Amniotic stem cell (primary cell): ENCODE data around the gene LDB2.
"Not testable (repeated sequence)": the region's sequence is repeated elsewhere in the genome, so short reads cannot be mapped to it uniquely, and the experiment has no call there.

ENCODE experiments used
- DNase-seq: peaks from one replicate; lab custom pipeline; 2025; lab: John Stamatoyannopoulos, UW

LDB2 gene

DNA sequence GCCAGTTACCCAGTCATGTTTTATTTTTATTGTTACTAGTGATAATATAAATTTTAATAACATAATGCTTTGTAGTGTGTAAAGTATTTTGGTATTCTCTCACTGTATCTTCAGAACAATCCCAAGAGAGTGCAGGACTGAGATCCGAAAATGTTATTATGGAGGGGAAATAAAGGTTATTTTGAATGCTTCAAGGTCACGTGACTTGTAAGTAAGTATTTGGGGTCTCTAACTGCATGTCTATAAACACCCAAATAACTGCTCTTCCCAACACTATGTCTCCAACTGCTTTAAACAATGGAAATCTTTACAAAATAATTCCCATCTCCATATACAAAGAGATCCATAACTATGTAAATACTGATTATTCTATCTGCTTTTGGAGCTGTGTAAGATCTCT is 302.2 kb downstream of the LDB2 start:
- DNase-seq, result no peak

DNA sequence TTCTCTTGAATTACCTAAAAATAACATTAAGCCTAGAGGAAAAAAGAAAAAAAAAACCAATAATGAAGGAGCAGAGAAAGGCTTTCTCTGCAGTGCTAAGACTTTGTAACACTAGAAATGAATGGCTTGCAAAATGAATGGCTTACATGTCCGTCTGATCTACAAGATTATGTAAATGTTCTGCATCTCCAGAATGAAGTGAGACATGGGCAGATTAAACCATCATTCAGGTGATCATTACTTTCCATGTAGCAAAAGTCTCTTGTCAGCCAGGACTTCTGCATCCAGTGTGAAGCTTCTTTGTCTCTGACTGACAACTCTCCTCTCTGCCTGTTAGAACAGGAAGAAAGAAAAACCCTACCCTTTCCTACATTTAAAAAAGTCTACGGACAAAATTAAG is 304.3 kb downstream of the LDB2 start:
- DNase-seq, result no peak

DNA sequence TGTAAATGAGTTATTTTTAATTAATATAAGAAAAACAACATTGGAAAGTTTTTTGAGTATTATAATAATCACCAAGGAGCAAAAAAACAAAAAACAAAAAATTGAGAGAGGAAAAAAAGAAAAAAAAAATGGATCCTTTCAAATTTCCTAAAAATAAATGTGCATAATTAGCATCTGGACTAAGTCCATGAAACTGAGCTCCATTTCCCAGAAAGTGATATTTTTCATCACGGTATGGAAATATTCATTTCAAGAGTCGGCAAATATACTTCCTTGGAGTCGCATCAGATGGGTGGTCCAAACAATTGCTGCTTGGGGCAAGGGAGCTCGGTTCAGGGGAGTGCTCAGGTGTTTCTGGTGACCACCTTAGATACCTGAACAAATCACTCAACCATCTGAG is 305.1 kb downstream of the LDB2 start:
- DNase-seq, result no peak

DNA sequence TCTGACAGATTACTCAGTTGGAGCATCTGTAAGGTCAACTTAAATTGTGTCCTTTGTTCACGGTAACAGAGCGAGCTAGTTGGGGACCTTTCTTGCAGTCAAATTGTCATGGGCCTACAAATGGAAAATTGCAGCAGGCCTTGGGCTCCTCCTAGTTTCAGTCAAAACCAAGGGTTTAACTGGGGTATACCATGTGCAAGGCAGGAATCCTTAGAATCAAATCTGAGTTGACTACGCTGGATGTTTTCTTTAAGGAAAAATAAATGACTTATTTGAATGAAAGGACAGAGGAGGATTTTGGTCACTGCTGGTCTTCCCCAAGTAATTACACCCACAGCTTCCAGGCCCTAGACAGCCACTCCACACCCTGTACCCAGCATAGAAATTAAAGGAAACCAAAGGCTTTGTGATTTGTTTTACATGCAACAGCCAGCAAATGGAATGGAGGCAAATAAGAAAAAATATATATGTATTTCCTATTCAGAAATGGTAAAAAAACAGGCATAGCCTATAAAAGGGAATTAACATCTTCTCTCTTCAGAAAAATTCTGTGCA is 307.1 kb downstream of the LDB2 start:
- no peak for DNase-seq

DNA sequence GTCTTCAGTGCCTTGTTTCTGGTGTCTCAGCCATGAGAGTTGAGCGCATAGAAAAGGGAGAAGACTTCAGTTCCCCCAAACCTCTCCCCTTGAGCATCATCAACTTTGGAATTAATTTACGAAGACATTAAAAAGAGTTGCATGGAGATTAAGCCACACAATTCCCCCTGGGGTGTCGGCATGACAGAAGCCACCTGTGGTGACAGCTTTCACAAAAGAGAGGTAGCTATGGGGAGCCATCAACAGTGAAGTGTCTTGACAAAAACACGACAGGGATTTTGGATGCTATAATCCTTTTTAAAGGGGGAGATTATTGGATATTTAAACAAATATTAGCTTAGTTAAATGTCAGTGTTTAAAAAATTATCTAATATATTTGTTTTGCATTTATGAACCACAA is 307.6 kb downstream of the LDB2 start:
- no peak for DNase-seq

DNA sequence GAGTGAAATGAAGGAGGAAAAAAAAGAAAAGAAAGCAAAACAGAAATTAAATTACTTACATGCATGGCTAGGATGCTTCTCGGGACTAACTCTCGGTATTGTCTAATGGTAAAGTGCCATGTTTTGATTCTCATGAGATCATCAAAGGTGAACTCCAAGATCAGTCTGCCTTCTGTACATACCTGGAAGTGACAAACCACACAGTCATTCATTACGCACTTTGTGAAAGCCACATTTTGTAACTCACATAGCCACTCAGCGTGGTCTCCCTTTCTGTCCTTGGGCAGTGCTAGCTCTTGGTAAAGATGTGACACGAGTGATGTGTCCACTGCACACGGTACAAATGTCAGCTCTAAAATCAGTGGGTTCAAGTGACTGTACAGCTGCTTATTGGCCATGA is 309.8 kb downstream of the LDB2 start:
- no peak for DNase-seq

DNA sequence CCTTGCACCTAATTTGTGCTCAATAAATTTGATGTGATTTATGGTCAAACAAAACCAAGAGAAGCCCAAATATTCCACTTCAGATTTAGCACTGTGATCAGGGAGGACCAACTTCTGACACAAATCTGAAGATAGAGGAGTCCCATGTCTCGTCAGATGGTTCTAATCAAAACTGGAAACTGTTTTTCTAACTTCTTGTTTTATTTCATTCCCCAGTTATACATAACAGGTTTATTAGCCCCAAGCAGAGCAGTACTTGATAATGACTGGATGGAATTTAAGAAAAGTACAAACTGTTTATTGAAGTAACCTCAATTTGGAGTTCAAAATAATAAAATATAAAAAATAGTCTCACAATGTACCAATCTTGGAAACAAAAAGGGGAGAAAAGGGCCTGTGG is 310.3 kb downstream of the LDB2 start:
- DNase-seq, result no peak

DNA sequence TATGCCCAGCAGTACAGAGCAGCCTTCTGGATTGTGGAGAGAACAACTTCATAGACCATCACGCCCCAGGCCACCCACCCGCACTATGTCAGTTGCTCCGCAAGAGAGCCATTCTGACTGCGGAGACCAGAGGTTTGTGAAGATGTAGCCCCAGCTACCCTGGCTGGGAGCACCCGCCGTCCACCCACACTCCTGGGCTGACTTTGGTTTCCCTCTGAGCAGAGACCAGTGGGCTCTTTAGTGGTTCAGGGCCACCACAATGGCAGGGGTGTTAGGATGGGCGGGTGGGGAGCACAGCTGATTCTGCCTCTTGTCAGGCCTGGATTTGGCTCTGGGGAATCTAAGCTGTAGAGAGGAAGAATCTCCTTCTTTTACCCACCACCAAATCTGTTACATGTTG is 313.4 kb downstream of the LDB2 start:
- no peak for DNase-seq

DNA sequence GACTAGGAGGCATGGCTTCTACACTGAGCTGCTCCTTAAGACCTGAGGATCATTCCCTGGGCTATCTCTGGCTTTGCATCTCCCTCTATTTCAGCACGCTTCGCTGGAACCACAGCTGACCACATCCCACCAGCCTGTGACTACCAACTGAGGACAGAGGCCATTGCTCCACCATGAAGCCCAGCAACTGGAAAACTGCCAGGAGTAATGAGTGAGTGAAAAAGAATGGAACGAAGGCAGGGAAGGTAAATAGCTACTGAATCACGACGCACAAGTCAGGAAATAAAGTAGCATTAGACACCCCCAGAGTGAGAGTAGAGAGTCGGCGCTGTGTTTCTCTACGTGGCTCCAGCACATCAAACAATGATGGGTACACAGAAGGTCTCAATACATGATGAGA is 314.7 kb downstream of the LDB2 start:
- DNase-seq, result no peak

DNA sequence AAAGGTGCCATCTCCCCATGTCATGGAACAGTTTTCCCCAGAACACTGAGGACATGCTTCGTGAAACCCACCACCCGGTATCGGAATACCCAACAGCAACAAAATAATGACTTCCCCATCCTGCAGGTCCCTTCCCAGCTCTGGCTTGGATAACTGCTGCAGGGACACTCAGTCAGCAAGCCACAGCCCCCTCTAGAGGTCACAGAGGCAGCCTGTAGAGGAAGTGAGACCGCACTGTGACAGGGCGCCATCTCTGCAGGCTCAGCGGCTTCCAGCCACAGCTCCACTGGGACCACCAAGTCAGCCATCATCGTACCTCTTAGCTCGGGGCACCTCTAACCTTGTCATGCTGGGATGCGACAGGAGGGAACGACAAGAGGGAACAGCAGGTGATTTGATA is 315.9 kb downstream of the LDB2 start:
- DNase-seq, result no peak

DNA sequence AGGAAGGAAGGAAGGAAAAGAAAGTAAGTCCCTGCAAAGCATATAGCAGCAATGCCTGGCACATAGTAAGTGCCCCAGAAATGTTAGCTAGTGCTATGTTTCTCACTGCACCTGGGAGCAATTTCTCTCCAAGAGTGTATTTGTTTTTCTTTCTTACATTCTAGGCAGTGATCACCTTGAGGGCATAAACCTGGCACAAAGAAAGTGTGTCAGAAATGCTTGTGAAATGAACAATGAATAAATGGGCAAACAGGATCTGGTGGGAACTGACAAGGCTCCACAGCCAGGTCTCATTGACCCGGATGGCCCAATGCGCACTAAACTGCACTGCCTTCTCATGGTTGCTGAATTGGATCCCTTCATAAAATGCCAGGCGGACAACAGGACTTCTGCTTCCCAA is 316.4 kb downstream of the LDB2 start:
- no peak for DNase-seq

DNA sequence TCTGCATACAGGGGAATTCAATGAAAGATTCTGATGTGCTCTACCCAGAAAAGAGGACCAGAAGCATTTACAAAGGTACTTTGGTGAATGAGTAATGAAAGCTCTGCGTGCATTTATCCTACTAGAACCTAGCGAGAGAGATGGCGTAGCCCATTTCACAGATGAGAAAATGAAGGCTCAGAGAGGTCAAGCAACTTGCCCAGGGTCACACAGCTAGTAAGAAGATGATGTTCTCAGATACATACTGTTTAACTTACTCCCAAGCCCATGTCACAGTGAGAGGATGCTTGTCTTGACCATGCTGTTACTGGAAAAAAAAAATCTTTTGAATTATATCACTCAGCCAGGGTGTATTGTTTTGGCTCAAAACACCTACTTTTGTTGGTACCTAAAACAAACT is 317.3 kb downstream of the LDB2 start:
- DNase-seq, result no peak

DNA sequence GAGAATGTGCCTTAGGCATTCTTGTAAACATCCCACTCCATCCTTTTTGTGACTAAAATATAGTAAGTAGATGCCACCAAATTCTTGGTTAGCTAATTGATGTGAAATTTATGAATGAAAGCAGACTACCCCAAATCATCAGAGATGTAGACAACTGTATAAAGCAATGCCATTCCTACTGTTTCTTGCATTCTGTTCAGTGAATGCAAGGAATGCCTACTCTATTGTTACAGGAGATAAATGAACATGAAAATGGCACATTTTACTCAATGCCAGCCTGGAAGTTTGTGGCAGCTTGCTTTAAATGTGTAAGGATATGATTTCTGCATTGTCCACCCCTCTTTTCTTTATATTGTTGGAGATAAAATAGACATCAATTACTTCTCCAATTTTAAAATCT is 317.9 kb downstream of the LDB2 start:
- no peak for DNase-seq

DNA sequence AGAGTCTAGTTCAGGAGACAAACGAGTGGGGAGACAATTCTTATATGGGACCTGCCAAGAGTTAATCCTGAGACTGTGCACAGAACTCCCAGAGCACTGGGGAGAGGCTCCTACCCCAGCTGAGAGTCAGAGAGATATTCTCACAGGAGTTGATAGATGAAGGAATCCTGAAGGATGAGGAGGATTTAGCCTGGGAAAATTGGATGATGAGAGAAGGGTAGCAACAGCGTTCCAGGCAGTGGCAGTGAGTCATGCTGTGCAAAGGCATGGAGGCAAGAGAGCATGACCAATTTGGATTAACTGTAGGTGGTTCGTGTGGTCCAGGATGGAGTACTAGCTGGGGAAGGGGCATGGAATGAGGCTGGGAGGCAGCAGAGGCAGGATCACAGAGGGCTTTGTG is 318.6 kb downstream of the LDB2 start:
- peak; percentile 5 for DNase-seq

DNA sequence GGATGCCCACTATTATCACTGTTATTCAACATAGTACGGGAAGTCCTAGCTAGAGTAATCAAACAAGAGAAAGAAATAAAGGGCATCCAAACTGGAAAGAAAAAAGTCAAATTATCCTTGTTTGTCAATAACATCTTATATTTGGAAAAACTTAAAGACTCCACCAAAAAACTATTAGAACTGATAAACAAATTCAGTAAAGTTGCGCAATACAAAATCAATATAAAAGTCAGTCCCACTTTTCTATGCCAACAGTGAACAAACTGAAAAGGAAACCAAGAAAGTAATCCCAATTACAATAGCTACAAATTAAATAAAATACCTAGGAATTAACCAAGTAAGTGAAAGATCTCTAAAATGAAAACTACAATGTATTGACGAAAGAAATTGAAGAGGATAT is 321.3 kb downstream of the LDB2 start:
- no peak for DNase-seq

DNA sequence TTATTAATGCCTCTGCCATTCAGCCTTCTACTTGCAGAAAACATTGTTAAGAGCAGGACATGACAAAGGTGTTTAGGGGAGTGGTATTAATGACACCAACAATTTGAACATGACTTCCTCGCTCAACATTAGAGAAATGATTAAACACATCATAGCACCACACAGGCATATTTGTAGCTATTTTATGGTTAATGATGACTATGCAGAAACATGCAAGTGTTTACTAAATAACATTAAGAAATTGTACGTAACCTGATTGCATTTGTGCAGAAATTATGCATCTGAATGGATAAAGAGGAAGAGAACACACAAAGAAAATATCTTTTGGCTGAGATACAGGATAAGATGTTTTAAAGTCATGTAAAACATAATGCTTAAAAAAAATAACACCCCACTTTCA is 323.5 kb downstream of the LDB2 start:
- no peak for DNase-seq

DNA sequence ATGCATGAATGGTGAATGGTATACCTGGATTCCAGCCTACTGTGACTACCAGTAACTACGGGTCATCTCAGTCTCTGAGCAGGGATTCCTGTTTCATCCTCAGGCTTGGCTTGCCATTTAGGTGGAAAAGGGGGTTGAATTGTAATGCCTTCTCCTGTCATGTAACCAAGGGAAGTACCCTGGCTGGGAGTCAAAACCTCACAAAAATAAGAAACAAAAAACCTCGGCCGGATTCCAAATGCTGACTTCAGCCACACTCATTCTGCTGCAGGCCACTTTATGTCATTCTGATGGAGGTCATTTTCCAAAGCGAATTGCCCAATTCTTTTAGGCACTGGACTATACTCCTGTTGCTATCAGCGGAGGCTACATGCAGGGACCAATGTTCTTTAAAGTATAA is 324.7 kb downstream of the LDB2 start:
- DNase-seq, result peak; percentile 70

DNA sequence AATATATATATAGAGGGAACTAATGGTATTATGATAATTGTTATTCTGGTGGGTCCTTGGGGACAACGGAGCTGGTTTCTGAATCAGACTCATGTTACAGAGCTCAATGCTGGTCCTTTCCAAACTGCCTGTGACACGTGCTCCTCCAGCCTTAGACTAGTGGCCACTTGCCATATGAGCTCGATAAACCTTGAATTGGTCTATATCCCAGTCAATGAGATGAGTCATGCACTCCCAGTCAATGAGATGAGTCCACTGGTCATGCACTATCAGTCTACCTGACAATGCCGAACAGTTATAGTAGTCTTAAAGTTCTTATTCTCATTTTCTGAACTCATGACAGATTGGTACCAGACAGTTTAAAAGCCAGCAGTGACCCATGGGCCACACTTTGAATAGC is 325.2 kb downstream of the LDB2 start:
- DNase-seq, result no peak

DNA sequence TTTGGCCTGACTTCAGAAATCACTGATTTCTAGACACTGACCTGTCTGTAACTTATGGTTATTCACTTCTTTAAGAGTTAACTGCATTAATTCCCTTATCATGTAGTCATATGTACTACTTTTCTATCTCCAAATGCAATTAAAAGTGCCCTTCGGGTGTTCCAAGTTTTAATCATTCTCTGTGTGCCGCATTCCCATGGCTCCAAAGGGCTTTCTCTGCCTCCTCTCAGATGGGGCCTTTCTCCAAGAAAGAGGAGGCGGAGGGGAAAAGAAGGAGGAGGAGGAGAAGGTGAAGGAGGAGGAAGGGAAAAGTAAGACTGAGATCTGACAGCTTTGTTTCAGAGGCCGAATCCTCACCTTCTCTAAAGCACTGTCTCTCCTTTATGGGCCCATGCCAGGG is 325.8 kb downstream of the LDB2 start:
- DNase-seq, result no peak

DNA sequence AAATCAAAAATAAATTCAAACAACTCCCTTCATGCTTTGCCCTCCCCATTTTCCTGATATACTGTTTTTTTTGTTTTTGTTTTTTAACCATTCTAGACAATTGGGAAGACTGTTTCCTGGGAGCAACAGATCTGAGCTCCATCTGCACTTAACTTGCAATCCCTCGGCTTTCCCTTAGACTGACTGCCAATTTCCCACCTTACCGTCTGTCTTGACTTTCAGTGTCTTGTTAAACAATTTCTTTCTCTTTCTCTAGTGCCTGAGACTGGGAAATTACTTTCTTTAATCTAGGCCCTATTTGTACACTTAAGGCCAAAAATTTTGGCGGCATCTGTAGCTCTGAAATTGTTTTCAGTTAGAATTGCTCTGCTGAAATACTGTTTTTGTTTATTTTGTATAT is 326.3 kb downstream of the LDB2 start:
- no peak for DNase-seq

DNA sequence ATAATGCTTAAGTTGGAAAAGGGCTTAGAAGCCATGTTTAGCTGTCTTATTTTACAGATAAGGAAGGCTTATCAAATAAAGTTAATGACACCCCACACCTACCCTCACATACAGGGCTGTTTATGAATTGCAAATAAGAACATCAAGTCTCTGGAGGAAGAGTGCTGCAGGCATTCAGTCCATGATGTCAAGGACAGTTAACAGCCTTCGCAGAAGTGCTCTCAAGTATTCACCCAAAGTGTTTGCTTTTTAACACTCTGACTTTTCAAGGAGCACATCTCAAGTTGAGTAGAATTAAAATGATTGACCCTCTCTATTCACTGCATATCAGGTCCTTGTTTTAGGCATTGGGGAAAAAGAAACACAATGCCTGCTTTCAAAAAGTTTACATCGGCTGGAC is 328.7 kb downstream of the LDB2 start:
- DNase-seq, result no peak

DNA sequence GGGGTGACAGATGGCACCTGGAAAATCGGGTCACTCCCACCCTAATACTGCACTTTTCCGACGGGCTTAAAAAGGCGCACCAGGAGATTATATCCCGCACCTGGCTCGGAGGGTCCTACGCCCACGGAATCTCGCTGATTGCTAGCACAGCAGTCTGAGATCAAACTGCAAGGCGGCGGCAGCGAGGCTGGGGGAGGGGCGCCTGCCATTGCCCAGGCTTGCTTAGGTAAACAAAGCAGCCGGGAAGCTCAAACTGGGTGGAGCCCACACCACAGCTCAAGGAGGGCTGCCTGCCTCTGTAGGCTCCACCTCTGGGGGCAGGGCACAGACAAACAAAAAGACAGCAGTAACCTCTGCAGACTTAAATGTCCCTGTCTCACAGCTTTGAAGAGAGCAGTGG is 341.1 kb downstream of the LDB2 start:
- DNase-seq, result not testable (repeated sequence)

DNA sequence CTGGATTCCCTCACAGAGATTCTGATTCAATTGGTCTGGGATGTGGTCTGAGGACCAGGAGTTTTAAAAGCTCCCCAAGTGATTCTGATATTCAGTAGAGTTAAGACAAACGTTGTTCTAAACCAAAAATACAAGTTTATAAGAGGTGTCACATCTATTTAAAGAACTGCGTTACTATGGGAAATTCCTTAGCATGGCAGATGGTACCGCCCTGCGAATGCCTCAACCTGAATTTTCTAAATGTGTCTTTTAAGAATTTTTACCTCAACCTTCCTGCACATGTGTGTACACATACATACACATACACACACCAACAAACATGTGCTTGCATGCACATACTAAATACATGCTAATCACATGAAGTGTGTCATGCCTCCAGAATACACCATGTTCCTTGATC is 343.3 kb downstream of the LDB2 start:
- no peak for DNase-seq

DNA sequence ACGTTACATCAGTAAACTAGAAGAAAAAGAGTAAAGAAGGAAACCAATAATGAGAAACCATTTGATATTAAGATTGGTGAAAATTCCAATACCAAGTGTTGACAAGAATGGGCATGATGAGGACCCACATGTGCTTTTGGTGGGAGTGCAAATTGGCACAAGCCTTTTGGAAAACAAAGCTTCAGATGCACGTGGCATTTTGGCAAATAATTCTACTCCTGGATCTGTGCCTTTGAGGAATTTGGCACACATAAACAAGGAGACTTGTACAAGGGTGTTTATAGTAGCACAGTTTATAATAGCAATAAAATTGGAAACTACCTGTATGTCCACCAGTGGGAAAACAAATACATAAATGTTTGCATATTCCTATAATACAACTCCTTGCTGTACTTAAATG is 347.9 kb downstream of the LDB2 start:
- DNase-seq, result no peak

DNA sequence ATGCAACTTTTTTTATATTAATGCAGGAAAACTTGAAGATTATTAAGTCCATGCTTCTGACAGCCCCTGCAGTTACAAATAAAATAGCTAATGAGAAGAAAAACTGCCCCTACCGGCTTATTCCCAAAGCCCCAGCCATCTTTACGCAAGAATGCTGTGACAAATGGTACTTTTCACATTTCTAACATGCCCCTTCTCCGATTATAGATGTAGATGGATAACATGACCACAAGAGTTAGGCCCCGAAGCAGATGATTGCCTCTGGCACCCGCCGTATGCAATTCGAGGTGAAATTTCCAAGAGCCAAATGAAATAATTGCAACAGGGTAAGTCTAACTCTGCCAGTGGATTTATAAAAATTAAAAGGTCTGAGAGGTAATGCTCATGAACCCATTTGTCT is 352.8 kb downstream of the LDB2 start:
- DNase-seq, result no peak
